GM18498 (cell line): ENCODE measurements around the gene FAM167B.

Source experiments
- ATAC-seq: cut with Tn5 transposase; IDR thresholded peaks from one replicate; pipeline ENCODE4 v1.9.1; 2021; ENCODE audit warnings: mild to moderate bottlenecking, moderate library complexity; ENCODE audit not compliant: unreplicated experiment

Gene FAM167B

DNA sequence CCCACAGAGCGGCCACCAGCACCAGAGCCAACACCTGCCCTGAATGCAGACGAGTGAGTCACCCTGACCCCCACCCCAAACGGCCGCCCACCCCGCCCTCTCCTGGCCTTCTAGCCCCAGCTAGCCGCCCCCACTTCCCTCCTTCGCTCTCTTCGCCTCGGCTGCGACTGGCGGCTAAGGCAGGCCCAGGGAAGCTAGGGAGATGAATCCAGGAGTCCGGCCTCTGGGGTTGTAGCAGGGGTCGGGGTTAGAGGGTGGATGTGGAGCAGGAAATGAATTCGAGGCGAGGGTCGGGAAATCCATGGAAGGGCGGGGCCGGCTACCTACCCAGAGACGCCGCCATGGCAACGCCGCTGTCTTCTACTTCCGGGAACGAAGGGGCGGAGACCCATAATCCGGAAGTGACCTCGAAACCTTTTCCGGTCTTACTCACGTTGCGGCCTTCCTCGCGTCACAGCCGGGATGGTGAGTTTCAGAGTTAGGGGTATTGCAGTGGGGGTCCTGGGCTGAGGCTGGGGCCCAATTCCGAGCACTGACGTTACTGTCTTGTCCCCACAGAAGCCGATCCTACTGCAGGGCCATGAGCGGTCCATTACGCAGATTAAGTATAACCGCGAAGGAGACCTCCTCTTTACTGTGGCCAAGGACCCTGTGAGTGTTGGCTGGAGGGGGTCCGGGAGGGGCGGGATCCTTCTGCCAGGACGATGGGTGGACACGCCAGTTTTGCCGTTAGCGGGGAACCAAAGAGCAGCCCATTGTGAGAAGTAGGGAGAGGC is 24.9 kb upstream of the FAM167B start, which contains the start of the genes EIF3I and TMEM234:
Gene EIF3I, plus strand, starts transcription at position 428 of the 776 bp plus-strand sequence. Its CDS starts 35 bp downstream, at position 463.
Gene TMEM234, minus strand, starts transcription at position 374 of the 776 bp plus-strand sequence. Its CDS starts 31 bp downstream, at position 343.
- peak; percentile 93 for ATAC-seq

- ATAC-seq: no peak
These were observed 23.3 kb upstream of the FAM167B start for GRCh38 chr1:32223683-32224082.

- ATAC-seq: no peak
These were observed 22.7 kb upstream of the FAM167B start for GRCh38 chr1:32224285-32224684.

GRCh38 chr1:32228771-32229170 is 18.3 kb upstream of the FAM167B start:
- no peak for ATAC-seq

DNA sequence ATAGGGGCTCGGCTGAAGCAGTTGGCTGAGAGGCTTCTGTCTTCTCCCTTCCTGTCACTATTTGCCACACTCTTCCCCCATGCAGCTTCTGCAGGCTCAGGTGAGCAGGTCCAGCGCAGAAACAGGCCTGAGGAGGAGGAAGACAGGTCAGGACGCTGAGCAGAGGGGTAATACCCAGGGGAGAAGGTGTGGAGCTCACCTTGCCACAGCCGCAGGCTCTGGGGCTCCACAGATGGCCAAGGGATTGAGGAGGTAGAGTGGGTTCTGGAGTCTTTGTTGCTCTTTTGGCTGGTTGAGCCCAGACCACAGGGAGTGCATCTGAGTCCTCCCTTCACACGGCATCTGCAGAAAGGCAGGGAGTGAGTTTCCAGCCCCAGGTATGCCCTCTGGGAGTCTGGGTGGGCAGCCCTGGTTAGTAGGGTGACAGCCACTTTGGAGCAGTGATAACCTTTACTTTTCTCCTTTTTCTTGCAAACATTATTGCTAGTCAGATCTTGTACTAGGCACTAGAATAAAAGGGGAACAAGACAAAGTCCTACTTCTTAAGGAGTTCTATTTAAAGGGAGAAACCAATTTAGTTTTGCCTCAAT is 15.1 kb upstream of the FAM167B start:
- ATAC-seq: no peak

- no peak for ATAC-seq
These were observed 14.3 kb upstream of the FAM167B start for GRCh38 chr1:32232558-32233304.

GRCh38 chr1:32234792-32235191 is 12.2 kb upstream of the FAM167B start:
- ATAC-seq: no peak

GRCh38 chr1:32239337-32239736 is 7.7 kb upstream of the FAM167B start:
- no peak for ATAC-seq

- no peak for ATAC-seq
These were observed 7.3 kb upstream of the FAM167B start for GRCh38 chr1:32239790-32240139.

DNA sequence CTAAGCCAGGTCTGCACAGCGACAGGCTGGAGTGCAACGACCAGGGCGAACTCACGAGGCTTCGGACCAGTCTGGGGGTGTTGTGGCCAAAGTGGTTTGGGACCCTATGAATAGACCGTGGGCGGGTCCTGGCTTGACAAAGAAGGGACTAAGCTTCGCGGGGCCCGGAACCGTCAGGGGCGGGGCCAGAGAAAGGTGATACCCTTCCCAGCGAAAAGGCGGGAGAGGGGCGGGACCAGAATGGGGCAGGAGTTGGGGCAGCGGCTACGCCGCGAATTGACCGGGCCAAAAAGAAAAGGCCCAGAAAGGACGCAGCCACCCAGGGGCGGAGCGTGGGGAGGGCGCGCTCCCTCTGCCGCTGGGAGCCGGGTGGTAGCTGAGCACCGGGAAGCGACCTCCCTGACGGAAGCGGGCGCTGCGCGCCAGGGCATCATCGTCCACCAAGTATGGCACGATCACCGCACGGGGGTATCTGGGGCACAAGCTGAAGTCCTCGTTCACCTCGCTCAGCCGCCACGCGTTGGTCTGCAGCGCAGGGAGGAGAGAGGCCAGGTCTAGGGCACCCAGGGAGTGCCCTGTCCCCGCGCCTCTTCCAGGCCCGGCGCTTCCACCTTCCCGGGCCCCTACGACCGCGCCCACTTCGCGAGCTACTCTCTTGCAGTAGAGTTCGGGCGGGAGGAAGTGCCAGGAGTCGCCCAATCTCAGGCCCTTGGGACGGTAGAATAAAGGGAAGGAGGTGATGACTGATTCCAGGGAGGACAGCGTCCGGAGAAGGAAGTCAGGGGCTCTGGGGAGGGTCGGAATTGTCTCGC is 6.7 kb upstream of the FAM167B start:
- ATAC-seq: peak; percentile 50

GRCh38 chr1:32241001-32241763 is 5.8 kb upstream of the FAM167B start:
- ATAC-seq: peak; percentile 43

DNA sequence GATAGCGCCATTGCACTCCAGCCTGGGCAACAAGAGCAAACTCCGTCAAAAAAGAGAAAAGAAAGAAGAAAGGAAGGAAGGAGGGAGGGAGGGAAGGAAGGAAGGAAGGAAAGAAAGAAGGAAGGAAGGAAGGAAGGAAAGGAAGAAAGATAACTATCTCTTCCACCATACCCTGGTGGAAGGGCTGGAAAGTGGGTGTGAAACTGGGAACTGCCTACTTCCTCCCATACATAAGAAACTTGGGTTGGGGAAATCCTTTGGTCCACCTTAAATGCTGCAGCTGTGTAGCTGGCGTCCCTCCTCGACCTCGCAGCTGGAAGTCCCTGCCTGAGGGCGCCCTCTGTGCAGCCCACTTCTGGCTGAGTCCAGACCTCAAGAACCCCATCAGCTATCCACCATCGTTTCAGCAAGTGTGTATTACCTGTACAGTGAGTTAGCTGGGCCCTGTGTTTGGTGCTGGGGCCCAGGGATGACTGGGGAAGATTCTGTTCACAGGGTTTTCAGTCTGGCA is 4.6 kb upstream of the FAM167B start:
- no peak for ATAC-seq

GRCh38 chr1:32247452-32247851 is 430 bp downstream of the FAM167B start:
- ATAC-seq: no peak

GRCh38 chr1:32247983-32248889 is 1.2 kb downstream of the FAM167B start:
- ATAC-seq: no peak

GRCh38 chr1:32249831-32250525 is 3.0 kb downstream of the FAM167B start:
- ATAC-seq: peak; percentile 70

GRCh38 chr1:32250893-32251716 is 4.1 kb downstream of the FAM167B start, which contains the start of gene LCK:
Gene LCK (plus strand): TSS chr1:32251265. CDS start chr1:32274330, 23,065 bp downstream.
- no peak for ATAC-seq
